Fibroblast of lung (primary cell): ENCODE measurements around the gene PTDSS2. TPM values are rescaled to one million over a fixed set of nuclear protein-coding genes. Genes with fewer than 3 reads are reported as not detected.

Source experiments
- DNase-seq, 2 donors: peaks; one replicate each; pipeline versions ENCODE4 v3.0.0 to v3.0.0-alpha.2; 2010; ENCODE audit warnings: low read depth in 2 of 2
- H2AFZ ChIP-seq: 2 replicates; pipeline ENCODE4 v1.5.1; 2012; ENCODE audit warnings: low read length, control low read depth, inconsistent platforms
- H3K27ac ChIP-seq: 2 replicates; pipeline ENCODE4 v1.5.1; 2011; ENCODE audit warnings: low read length, control low read depth; ENCODE audit not compliant: insufficient read depth
- H3K27me3 ChIP-seq: 2 replicates; pipeline ENCODE4 v1.5.1; 2011; ENCODE audit warnings: mild to moderate bottlenecking, low read length; ENCODE audit not compliant: control insufficient read depth, insufficient read depth
- H3K36me3 ChIP-seq: 2 replicates; pipeline ENCODE4 v1.5.1; 2011; ENCODE audit warnings: low read length; ENCODE audit not compliant: control insufficient read depth, insufficient read depth
- H3K4me1 ChIP-seq: 2 replicates; pipeline ENCODE4 v1.5.1; 2011; ENCODE audit warnings: low read length; ENCODE audit not compliant: control insufficient read depth, insufficient read depth; ENCODE audit errors: extremely low read depth
- H3K4me2 ChIP-seq: 2 replicates; pipeline ENCODE4 v1.5.1; 2011; ENCODE audit warnings: low read length, control low read depth; ENCODE audit not compliant: insufficient read depth; ENCODE audit errors: extremely low read depth
- H3K4me3 ChIP-seq, 4 experiments: fragments of 200-600 bp in 1 of 4; sonication (generic) in 1 of 4; replicated peaks in 1 of 4; 2 replicates each; pipeline ENCODE4 v1.5.1; 2011 to 2016; ENCODE audit warnings: low read length in 4 of 4, low read depth in 3 of 4, mild to moderate bottlenecking in 3 of 4, control low read depth in 2 of 4, inconsistent platforms in 1 of 4, mixed read lengths in 1 of 4; ENCODE audit not compliant: insufficient read depth in 1 of 4; ENCODE audit errors: control extremely low read depth in 1 of 4
- H3K79me2 ChIP-seq: 2 replicates; pipeline ENCODE4 v1.5.1; 2012; ENCODE audit warnings: mild to moderate bottlenecking, low read length, inconsistent platforms; ENCODE audit not compliant: control insufficient read depth, insufficient read depth
- H3K9ac ChIP-seq: 2 replicates; pipeline ENCODE4 v1.5.1; 2011; ENCODE audit warnings: mild to moderate bottlenecking, low read length, control low read depth; ENCODE audit not compliant: insufficient read depth
- H3K9me3 ChIP-seq: 2 replicates; pipeline ENCODE4 v1.5.1; 2012; ENCODE audit warnings: low read depth, low read length; ENCODE audit not compliant: control insufficient read depth, insufficient read depth
- H4K20me1 ChIP-seq: 2 replicates; pipeline ENCODE4 v1.5.1; 2011; ENCODE audit warnings: low read length; ENCODE audit not compliant: control insufficient read depth, insufficient read depth; ENCODE audit errors: extremely low read depth
- EZH2 ChIP-seq: IDR thresholded peaks from 2 replicates; pipeline ENCODE4 v1.5.1; 2012; ENCODE audit warnings: low read length, control low read depth, mild to moderate bottlenecking; ENCODE audit errors: missing control alignments
- polyA plus RNA-seq, 2 donors: library from polyadenylated mRNA; depleted of rRNA in 1 of 2; stranded (reverse) in 1 of 2; unstranded in 1 of 2; fragments of >200 nt; gene quantifications; 2 replicates each; pipeline ENCODE4 v1.2.1, GENCODE V29; 2011 to 2012; ENCODE audit warnings: missing spikeins in 1 of 2
- total RNA-seq: library from RNA; depleted of rRNA; stranded (reverse); fragments of >200 nt; gene quantifications from 2 replicates; pipeline ENCODE4 v1.2.1, GENCODE V29; 2014
- TF ChIP-seq, protein P1 (sequence below), 2 donors: IDR thresholded peaks in 1 of 2; conservative IDR thresholded peaks in 1 of 2; 1 replicate in 1 of 2; 2 replicates in 1 of 2; pipeline ENCODE4 v1.5.1; 2011 to 2012; ENCODE audit warnings: low read length in 2 of 2, control low read depth in 1 of 2, inconsistent platforms in 1 of 2, low read depth in 1 of 2, mild to moderate bottlenecking in 1 of 2

Gene PTDSS2
- total and polyA plus RNA-seq, 2 donors (not counting 1 experiment from before 2014, with no cell fraction given) = 17.4 to 36.7 TPM

GRCh38 chr11:506995-507726 is 57.1 kb downstream of the PTDSS2 start, which contains the start of gene RNH1:
Gene RNH1, minus strand, starts transcription at chr11:507242. Its CDS starts 5,080 bp downstream, at chr11:502162.
- TF ChIP-seq, protein P1, sequence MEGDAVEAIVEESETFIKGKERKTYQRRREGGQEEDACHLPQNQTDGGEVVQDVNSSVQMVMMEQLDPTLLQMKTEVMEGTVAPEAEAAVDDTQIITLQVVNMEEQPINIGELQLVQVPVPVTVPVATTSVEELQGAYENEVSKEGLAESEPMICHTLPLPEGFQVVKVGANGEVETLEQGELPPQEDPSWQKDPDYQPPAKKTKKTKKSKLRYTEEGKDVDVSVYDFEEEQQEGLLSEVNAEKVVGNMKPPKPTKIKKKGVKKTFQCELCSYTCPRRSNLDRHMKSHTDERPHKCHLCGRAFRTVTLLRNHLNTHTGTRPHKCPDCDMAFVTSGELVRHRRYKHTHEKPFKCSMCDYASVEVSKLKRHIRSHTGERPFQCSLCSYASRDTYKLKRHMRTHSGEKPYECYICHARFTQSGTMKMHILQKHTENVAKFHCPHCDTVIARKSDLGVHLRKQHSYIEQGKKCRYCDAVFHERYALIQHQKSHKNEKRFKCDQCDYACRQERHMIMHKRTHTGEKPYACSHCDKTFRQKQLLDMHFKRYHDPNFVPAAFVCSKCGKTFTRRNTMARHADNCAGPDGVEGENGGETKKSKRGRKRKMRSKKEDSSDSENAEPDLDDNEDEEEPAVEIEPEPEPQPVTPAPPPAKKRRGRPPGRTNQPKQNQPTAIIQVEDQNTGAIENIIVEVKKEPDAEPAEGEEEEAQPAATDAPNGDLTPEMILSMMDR (conservative IDR thresholded peaks at IDR 0.05 in 1 of 2, IDR thresholded peaks at IDR 0.05 in 1 of 2; ENCODE audit: low read depth in 1 of 2, low read length in 2 of 2) = no peak
- no peak for TF ChIP-seq EZH2
- no peaks in the 10 kb centered on the region for H3K9me3 ChIP-seq
- H3K27me3 ChIP-seq = no peaks in the 10 kb centered on the region
- H3K9ac ChIP-seq = peak within 1 kb of the TSS; percentile 99
- peaks cover 2% of the 10 kb centered on the region for H3K36me3 ChIP-seq
- peak within 1 kb of the TSS; percentile 84 to 96 (median 90) for H3K4me3 ChIP-seq
- peak within 1 kb of the TSS; percentile 82 for H3K4me2 ChIP-seq
- peak within 1 kb of the TSS; percentile 42 for H2AFZ ChIP-seq
- peak; percentile 90 to 96 for DNase-seq
- peak within 1 kb of the TSS; percentile 100 for H3K27ac ChIP-seq
- peaks cover 38% of the 10 kb centered on the region for H3K79me2 ChIP-seq
- H3K4me1 ChIP-seq = peaks cover 13% of the 10 kb centered on the region
- H4K20me1 ChIP-seq = no peaks in the 10 kb centered on the region

DNA sequence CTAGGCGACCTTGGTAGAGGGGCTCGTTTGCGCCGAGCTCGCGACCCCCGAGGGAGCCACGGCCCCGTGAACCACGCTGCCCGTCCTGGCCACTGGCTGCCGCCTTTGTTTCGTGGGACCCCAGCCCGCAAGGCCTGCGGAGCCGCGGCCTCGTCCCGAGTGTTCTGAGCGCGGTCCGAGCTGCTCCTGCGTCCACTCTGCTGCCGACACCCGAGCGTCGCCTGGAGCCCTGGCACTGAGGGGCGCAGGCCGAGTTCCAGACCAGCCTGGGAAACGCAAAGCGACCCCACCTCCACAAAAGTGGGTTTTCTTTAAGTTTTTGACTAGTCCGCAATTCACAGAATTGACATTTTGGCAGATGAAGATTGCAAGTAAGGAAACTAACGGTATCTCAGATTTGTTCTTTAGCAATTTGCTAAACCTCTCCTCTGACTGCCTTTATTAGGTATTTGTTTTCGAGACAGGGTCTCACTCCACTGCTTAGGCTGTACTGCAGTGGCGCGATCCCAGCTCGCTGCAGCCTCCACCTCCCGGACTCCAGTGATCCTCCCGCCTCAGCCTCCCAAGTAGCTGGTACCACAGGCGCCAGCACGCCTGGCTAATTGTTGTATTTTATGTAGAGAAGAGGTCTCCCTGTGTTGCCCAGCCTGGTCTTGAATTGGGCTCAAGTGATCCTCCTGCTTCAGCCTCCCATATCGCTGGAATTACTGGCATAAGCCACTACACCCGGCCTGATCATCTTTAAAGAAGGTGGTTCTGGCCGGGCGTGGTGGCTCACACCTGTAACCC is 57.8 kb downstream of the PTDSS2 start:
- TF ChIP-seq, protein P1 (conservative IDR thresholded peaks at IDR 0.05 in 1 of 2, IDR thresholded peaks at IDR 0.05 in 1 of 2; ENCODE audit: low read depth in 1 of 2, low read length in 2 of 2) = no peak
- no peak for TF ChIP-seq EZH2
- no peaks in the 10 kb centered on the region for H3K27me3 ChIP-seq
- H3K9me3 ChIP-seq = no peaks in the 10 kb centered on the region
- DNase-seq = no peak
- H4K20me1 ChIP-seq = no peaks in the 10 kb centered on the region
- H2AFZ ChIP-seq = no peak overlapping the region
- peaks cover 2% of the 10 kb centered on the region for H3K36me3 ChIP-seq
- peaks cover 30% of the 10 kb centered on the region for H3K79me2 ChIP-seq
- H3K4me2 ChIP-seq = peak overlapping the region; percentile 71
- H3K9ac ChIP-seq = peak overlapping the region; percentile 83
- peak overlapping the region; percentile 85 for H3K27ac ChIP-seq
- peaks cover 13% of the 10 kb centered on the region for H3K4me1 ChIP-seq
- peak overlapping the region; percentile 60 to 78 (median 68) for H3K4me3 ChIP-seq

DNA sequence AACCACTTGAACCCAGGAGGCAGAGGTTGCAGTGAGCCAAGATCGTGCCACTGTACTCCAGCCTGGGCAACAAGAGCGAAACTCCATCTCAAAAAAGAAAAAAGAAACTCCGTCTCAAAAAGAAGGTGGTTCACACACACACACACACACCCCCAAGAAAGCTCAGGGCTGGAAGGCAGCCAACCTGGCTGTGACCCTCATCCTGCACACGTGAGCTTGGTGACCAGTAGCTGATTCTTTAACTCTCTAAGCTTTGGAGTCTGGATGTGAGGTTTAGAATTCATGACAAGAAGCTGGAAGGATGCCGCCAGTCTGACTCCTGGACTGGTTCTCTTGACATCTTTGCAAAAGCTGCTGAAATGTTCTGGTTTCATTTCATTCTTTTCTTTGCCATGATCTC is 58.9 kb downstream of the PTDSS2 start:
- TF ChIP-seq EZH2 = no peak
- TF ChIP-seq, protein P1 (conservative IDR thresholded peaks at IDR 0.05 in 1 of 2, IDR thresholded peaks at IDR 0.05 in 1 of 2; ENCODE audit: low read depth in 1 of 2, low read length in 2 of 2) = no peak
- Histone ChIP-seq H3K79me2 (peaks cover 21% of the 10 kb centered on the region), H3K4me2 (no peak overlapping the region), H3K27me3 (no peaks in the 10 kb centered on the region), H3K36me3 (peaks cover 2% of the 10 kb centered on the region), H2AFZ (no peak overlapping the region), H3K27ac (no peak overlapping the region), H4K20me1 (no peaks in the 10 kb centered on the region), H3K9ac (no peak overlapping the region), H3K9me3 (no peaks in the 10 kb centered on the region), H3K4me3 (no peak overlapping the region), H3K4me1 (peaks cover 10% of the 10 kb centered on the region)
- no peak for DNase-seq
